ES-I3 (cell line): ENCODE measurements around the gene ASXL1.

Source experiments
- H3K36me3 ChIP-seq: 2 replicates; pipeline ENCODE4 v1.6.1; 2013; ENCODE audit warnings: mild to moderate bottlenecking, low read length, control low read depth, moderate library complexity; ENCODE audit not compliant: insufficient read depth
- H3K4me1 ChIP-seq: 2 replicates; pipeline ENCODE4 v1.6.1; 2013; ENCODE audit warnings: mild to moderate bottlenecking, control low read depth, low read length; ENCODE audit not compliant: insufficient read depth
- H3K9ac ChIP-seq: 2 replicates; pipeline ENCODE4 v1.6.1; 2013; ENCODE audit warnings: low read depth, mild to moderate bottlenecking, low read length, moderate library complexity
- H3K9me3 ChIP-seq: 2 replicates; pipeline ENCODE4 v1.6.1; 2013; ENCODE audit warnings: mild to moderate bottlenecking, low read length, moderate library complexity; ENCODE audit not compliant: control insufficient read depth, insufficient read depth

The ASXL1 gene

DNA sequence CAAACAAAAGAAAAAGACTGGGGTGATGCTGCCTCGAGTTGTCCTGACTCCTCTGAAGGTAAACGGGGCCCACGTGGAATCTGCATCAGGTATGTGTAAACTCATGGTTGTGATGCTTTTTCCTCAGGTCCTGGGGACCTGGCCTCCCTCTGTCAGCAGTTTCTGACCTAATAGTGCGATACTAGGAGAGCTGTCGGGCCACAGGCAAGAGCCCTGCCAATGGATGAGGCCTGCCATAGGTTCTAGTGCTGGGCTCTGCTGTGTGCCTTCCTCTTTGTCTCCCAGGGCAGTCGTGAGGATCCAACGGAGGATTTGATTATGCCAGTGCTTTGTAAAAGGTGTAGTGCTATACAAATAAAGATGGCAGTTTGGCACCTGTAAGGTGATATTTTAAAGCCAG is 71.2 kb downstream of the ASXL1 start:
- H3K4me1 ChIP-seq, result no peaks in the 10 kb centered on the region
- peaks cover 4% of the 10 kb centered on the region; the same call in 1 of the 2 replicates for H3K36me3 ChIP-seq
- H3K9ac ChIP-seq, result no peak overlapping the region
- H3K9me3 ChIP-seq, result no peaks in the 10 kb centered on the region

DNA sequence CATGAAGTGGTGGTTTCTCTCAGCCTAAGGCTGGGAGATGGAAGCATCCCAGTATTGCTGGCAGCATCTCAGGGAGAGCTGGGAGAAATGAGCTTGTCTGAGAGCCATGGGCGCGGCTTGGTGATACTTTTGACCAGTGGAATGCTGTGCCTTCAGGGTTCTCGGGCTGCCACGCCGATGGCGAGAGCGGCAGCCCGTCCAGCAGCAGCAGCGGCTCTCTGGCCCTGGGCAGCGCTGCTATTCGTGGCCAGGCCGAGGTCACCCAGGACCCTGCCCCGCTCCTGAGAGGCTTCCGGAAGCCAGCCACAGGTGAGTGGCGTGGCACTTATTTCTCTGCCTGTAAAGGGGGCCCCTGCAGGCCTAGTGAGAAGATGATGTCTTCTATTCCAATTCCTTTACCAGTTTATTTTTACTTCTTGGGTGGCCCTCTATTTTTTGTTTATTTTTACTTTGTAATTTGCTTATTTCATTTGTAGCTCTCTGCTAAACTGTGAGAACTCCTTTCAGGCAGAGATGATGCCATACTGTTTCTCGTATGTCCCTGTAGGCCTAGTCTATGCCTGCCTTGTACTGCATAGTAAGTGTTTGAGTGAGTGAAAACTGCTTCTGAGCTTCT is 71.7 kb downstream of the ASXL1 start:
- no peak overlapping the region for H3K9ac ChIP-seq
- peaks cover 4% of the 10 kb centered on the region; the same call in 1 of the 2 replicates for H3K36me3 ChIP-seq
- H3K4me1 ChIP-seq, result no peaks in the 10 kb centered on the region

DNA sequence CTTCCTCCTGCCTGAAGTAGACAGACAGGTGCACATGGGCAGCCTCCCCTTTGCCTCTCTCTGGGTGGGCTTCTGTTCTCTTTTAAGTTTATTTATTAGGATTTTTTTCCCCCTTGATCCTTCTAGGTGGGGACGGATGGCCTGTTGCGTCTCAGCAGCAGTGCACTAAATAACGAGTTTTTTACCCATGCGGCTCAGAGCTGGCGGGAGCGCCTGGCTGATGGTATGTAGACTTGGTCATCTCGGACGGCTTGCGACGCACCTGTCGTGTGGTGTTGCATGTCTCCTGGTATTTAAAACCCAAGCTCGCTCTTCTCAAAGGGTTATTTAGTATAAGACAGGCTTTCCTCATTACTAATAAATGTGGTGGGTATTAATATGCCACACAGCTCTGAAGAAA is 73.3 kb downstream of the ASXL1 start:
- no peak overlapping the region for H3K9ac ChIP-seq
- no peaks in the 10 kb centered on the region for H3K9me3 ChIP-seq
- no peaks in the 10 kb centered on the region for H3K4me1 ChIP-seq
- peaks cover 4% of the 10 kb centered on the region; the same call in 1 of the 2 replicates for H3K36me3 ChIP-seq

More for the DNA sequence above, 71.7 kb downstream of the ASXL1 start:
- no peaks in the 10 kb centered on the region for H3K9me3 ChIP-seq

DNA sequence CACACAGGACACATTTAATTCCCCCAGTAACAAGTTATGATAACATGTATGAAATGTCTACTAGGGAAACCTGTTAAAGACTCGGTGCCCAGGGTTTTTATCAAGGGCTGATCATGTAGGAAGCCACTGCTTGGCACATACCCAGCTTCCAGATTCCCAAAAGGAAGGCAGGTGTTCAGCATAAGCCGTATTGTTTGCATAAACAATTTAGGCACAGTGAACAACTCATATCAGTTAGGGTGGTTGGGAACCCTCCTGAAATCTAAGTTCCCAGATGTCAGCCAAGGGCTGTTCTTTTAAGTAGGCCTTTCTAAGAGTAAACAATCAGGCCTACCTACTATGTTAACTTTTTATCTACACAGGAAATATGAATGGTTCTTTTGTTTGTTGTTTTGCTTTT is 74.1 kb downstream of the ASXL1 start:
- H3K9me3 ChIP-seq, result no peaks in the 10 kb centered on the region
- no peak overlapping the region for H3K9ac ChIP-seq
- H3K36me3 ChIP-seq, result peaks cover 4% of the 10 kb centered on the region; the same call in 1 of the 2 replicates
- no peaks in the 10 kb centered on the region for H3K4me1 ChIP-seq

DNA sequence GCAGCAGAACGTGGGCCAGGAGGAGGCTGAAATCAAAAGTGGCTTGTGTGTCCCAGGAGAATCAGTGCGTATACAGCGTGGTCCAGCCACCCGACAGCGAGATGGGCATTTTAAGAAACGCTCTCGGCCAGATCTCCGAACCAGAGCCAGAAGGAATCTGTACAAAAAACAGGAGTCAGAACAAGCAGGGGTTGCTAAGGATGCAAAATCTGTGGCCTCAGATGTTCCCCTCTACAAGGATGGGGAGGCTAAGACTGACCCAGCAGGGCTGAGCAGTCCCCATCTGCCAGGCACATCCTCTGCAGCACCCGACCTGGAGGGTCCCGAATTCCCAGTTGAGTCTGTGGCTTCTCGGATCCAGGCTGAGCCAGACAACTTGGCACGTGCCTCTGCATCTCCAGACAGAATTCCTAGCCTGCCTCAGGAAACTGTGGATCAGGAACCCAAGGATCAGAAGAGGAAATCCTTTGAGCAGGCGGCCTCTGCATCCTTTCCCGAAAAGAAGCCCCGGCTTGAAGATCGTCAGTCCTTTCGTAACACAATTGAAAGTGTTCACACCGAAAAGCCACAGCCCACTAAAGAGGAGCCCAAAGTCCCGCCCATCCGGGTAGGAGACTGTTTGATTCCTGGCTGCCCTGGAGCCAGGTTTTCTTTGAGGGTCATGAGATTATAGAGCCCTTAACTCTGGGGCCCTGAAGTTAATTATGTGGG is 75.3 kb downstream of the ASXL1 start:
- H3K9me3 ChIP-seq, result no peaks in the 10 kb centered on the region
- no peaks in the 10 kb centered on the region for H3K4me1 ChIP-seq
- peaks cover 4% of the 10 kb centered on the region; the same call in 1 of the 2 replicates for H3K36me3 ChIP-seq
- no peak overlapping the region for H3K9ac ChIP-seq

DNA sequence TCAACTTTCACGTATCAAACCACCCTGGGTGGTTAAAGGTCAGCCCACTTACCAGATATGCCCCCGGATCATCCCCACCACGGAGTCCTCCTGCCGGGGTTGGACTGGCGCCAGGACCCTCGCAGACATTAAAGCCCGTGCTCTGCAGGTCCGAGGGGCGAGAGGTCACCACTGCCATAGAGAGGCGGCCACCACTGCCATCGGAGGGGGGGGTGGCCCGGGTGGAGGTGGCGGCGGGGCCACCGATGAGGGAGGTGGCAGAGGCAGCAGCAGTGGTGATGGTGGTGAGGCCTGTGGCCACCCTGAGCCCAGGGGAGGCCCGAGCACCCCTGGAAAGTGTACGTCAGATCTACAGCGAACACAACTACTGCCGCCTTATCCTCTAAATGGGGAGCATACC is 76.3 kb downstream of the ASXL1 start:
- no peaks in the 10 kb centered on the region; the same call in 1 of the 2 replicates for H3K36me3 ChIP-seq
- H3K4me1 ChIP-seq, result no peaks in the 10 kb centered on the region
- no peaks in the 10 kb centered on the region for H3K9me3 ChIP-seq
- H3K9ac ChIP-seq, result no peak overlapping the region

DNA sequence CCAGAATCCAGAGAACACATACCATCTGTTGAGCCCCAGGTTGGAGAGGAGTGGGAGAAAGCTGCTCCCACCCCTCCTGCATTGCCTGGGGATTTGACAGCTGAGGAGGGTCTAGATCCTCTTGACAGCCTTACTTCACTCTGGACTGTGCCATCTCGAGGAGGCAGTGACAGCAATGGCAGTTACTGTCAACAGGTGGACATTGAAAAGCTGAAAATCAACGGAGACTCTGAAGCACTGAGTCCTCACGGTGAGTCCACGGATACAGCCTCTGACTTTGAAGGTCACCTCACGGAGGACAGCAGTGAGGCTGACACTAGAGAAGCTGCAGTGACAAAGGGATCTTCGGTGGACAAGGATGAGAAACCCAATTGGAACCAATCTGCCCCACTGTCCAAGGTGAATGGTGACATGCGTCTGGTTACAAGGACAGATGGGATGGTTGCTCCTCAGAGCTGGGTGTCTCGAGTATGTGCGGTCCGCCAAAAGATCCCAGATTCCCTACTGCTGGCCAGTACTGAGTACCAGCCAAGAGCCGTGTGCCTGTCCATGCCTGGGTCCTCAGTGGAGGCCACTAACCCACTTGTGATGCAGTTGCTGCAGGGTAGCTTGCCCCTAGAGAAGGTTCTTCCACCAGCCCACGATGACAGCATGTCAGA is 77.4 kb downstream of the ASXL1 start:
- H3K36me3 ChIP-seq, result no peaks in the 10 kb centered on the region; the same call in 1 of the 2 replicates
- no peak overlapping the region for H3K9ac ChIP-seq
- H3K4me1 ChIP-seq, result no peaks in the 10 kb centered on the region
- no peaks in the 10 kb centered on the region for H3K9me3 ChIP-seq

DNA sequence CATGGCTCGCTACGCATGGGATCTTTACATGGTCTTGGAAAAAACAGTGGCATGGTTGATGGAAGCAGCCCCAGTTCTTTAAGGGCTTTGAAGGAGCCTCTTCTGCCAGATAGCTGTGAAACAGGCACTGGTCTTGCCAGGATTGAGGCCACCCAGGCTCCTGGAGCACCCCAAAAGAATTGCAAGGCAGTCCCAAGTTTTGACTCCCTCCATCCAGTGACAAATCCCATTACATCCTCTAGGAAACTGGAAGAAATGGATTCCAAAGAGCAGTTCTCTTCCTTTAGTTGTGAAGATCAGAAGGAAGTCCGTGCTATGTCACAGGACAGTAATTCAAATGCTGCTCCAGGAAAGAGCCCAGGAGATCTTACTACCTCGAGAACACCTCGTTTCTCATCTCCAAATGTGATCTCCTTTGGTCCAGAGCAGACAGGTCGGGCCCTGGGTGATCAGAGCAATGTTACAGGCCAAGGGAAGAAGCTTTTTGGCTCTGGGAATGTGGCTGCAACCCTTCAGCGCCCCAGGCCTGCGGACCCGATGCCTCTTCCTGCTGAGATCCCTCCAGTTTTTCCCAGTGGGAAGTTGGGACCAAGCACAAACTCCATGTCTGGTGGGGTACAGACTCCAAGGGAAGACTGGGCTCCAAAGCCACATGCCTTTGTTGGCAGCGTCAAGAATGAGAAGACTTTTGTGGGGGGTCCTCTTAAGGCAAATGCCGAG is 78.2 kb downstream of the ASXL1 start:
- H3K36me3 ChIP-seq, result no peaks in the 10 kb centered on the region; the same call in 1 of the 2 replicates
- no peaks in the 10 kb centered on the region for H3K4me1 ChIP-seq
- H3K9ac ChIP-seq, result no peak overlapping the region
- H3K9me3 ChIP-seq, result no peaks in the 10 kb centered on the region

DNA sequence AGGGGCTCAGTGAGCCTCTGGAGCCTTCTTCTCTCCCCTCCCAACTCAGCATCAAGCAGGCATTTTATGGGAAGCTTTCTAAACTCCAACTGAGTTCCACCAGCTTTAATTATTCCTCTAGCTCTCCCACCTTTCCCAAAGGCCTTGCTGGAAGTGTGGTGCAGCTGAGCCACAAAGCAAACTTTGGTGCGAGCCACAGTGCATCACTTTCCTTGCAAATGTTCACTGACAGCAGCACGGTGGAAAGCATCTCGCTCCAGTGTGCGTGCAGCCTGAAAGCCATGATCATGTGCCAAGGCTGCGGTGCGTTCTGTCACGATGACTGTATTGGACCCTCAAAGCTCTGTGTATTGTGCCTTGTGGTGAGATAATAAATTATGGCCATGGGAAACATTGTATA is 78.8 kb downstream of the ASXL1 start:
- Histone ChIP-seq H3K9ac (no peak overlapping the region), H3K4me1 (no peaks in the 10 kb centered on the region), H3K9me3 (no peaks in the 10 kb centered on the region), H3K36me3 (no peaks in the 10 kb centered on the region; the same call in 1 of the 2 replicates)

DNA sequence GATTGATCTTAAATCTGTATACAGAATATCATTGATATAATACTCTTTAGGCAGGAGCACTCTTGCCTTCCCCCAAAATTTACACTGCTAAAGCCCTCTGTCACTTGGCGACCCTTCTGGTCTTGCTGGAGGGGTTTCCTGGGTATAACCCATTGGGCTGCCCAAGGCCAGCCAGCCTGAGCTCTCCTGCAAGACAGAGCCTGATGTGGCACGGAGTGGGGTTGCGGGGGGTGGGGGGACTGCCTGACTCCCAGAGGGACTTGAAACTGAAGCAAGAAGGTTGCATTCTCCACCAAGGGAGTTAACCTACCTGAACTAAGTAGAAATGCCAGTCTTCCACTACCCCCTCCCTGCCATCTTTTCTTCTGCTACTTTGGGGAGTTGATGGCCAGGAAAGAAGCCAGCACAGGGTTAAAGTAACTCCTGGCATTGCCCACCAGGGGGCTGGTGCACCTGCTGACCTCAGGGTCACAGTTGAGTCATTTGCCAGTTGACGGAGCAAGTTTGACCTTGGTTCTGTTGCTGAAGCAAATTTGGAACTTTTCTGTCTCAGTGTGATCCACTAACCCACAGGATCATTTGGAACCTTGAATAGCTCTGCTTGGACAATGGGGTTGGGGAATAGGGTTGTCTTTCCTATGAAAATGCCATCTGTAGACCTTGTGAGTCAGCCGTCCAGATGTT is 79.4 kb downstream of the ASXL1 start:
- Histone ChIP-seq H3K9ac (no peak overlapping the region), H3K36me3 (no peaks in the 10 kb centered on the region; the same call in 1 of the 2 replicates), H3K4me1 (no peaks in the 10 kb centered on the region), H3K9me3 (no peaks in the 10 kb centered on the region)

DNA sequence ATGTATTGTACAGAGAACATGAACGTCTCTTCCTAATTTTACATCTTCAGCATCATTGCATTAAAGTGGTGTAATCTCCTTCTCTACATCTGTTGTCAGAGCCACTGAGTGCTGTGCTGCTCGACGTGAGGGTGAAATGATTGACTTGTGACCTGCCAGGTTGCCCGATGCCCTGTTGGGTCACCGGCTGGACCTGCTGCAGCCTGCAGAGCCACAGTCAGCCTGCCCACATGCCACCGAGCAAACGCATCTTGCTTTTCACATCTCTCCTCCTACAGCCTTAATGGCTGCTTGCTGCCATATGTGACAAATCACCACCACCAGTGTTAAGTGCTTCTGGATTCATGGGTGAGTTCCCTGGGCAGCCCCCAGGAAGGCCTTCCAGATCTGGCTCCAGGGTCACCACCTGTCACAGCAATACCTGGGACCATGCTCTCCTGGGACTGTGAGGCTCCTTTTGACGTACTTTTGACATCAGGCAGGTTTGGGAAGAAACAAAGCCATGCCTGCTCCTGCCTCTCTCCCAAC is 80.3 kb downstream of the ASXL1 start:
- H3K4me1 ChIP-seq, result no peaks in the 10 kb centered on the region
- H3K36me3 ChIP-seq, result no peaks in the 10 kb centered on the region; the same call in 1 of the 2 replicates
- H3K9ac ChIP-seq, result no peak overlapping the region
- H3K9me3 ChIP-seq, result no peaks in the 10 kb centered on the region

DNA sequence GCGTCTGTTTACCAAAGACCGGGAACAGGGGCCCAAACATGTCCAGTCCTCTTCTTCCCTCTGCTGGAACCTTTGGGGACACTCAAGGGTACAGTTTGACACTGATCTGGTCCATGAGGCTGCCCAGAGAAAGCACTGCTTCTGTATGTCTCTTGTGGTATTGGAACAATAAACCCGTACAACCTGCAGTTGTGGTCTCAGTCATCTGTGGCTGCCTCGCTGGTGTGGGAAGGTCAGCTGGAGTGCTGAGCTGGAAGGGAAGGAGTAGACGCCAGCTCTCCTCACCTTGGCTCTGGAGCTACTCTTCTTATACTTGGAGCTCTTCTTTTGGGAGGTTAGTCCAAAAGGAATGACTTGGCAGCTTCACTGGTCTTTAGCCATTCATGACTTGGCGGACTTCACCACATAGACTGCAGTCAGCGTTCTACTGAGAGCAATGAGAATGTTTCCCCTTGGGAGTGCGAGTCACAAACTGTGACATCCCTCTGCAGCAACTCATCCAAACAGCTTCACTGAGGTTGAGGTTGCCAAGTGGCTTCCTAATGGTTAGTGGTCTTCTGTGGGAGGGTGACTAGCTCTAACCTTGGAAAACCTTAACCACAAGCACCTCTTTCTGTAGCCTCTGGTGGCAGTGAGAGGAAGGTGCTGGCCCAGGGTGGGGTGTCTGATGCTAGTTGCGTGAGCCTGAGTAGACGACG is 81.2 kb downstream of the ASXL1 start:
- H3K9me3 ChIP-seq, result no peaks in the 10 kb centered on the region
- no peak overlapping the region for H3K9ac ChIP-seq
- H3K4me1 ChIP-seq, result no peaks in the 10 kb centered on the region
- no peaks in the 10 kb centered on the region for H3K36me3 ChIP-seq

DNA sequence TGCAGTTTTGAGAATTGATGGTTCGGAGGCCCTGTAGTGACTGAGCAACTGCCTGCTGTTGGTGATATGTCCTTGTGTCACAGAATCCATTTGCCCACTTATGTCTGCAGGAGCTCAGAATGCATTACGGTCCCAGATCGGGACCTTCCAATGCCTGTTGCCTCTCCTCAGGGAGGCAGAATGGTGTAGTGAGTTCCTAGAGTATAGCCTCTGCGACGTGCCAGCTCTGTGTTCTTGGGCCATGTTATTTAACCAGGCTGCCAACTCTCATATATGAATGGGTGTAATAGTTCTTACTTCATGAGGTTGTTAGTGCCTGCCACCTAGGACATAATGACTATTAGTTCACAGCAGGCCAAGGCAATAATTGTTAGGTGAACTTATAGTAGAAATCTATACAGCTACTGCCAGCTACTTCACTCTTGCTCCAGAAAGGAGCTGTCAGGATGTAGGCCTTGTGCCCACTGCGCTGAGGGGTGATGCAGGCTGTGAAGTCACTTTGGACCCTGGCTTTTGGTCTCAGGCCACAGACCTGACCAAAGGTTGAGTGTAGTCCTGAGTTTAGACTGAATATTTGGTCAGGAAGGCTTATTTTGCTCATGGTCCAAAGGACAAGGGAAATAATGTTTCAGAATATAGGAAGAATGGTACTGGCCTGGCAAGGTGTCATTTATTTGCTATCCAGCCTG is 82.1 kb downstream of the ASXL1 start:
- Histone ChIP-seq H3K9me3 (no peaks in the 10 kb centered on the region), H3K4me1 (peaks cover 8% of the 10 kb centered on the region), H3K9ac (no peak overlapping the region), H3K36me3 (no peaks in the 10 kb centered on the region)
